ENCODE measurements around the gene AP1M1.

DNA sequence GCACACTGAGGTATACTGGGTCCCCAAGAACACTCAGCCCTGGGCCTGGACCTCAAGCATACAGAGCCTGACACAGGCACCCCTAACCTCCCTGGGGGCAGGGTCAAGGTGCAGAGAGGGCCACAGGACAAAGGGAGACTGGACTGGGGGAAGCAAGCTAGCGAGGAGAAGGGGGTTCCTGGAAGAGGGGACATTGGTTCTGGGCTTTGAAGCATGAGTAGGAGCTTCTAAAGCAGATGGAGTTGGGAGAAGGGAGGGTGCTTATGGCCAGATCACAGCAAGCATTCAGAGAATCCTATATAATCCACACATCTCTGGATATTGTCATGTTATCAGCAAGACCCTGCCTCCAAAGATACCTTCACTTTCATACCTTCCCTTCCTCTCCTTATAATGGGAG is 27.6 kb upstream of the AP1M1 start:
- TF ChIP-seq, protein P1, sequence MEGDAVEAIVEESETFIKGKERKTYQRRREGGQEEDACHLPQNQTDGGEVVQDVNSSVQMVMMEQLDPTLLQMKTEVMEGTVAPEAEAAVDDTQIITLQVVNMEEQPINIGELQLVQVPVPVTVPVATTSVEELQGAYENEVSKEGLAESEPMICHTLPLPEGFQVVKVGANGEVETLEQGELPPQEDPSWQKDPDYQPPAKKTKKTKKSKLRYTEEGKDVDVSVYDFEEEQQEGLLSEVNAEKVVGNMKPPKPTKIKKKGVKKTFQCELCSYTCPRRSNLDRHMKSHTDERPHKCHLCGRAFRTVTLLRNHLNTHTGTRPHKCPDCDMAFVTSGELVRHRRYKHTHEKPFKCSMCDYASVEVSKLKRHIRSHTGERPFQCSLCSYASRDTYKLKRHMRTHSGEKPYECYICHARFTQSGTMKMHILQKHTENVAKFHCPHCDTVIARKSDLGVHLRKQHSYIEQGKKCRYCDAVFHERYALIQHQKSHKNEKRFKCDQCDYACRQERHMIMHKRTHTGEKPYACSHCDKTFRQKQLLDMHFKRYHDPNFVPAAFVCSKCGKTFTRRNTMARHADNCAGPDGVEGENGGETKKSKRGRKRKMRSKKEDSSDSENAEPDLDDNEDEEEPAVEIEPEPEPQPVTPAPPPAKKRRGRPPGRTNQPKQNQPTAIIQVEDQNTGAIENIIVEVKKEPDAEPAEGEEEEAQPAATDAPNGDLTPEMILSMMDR (IDR thresholded peaks at IDR 0.05; ENCODE audit: insufficient read depth, low read length): no peak
- TF ChIP-seq REST (IDR thresholded peaks at IDR 0.05; ENCODE audit: insufficient replicate concordance, low read depth) (no peak), SPI1 (IDR thresholded peaks at IDR 0.05; ENCODE audit: borderline replicate concordance, low read depth) (no peak), POLR2AphosphoS5 (IDR thresholded peaks at IDR 0.05; ENCODE audit: low read depth) (no peak), GABPA (IDR thresholded peaks at IDR 0.05; ENCODE audit: low read depth) (no peak)
